HG03432 (cell line): ENCODE measurements around the gene KCNJ13.
A peak's percentile ranks its signal among the peaks of the same experiment; 100 is the strongest.

Experiments
- ATAC-seq: cut with Tn5 transposase; IDR thresholded peaks from one replicate; pipeline ENCODE4 v1.9.1; 2021; ENCODE audit warnings: mild to moderate bottlenecking, moderate library complexity; ENCODE audit not compliant: unreplicated experiment

KCNJ13 gene

GRCh38 chr2:232776435-232776834 lies at the start of gene KCNJ13:
TSS of gene KCNJ13 (minus strand) at chr2:232776565. CDS start at chr2:232771362, 5,203 bp downstream.
- no peak for ATAC-seq

GRCh38 chr2:232817756-232818155 lies 41.4 kb upstream of the KCNJ13 start:
- no peak for ATAC-seq

GRCh38 chr2:232816657-232817056 lies 40.3 kb upstream of the KCNJ13 start:
- ATAC-seq: no peak

GRCh38 chr2:232815569-232815968 lies 39.2 kb upstream of the KCNJ13 start:
- no peak for ATAC-seq

GRCh38 chr2:232810444-232810843 lies 34.1 kb upstream of the KCNJ13 start:
- ATAC-seq: no peak

GRCh38 chr2:232809349-232810124 lies 33.2 kb upstream of the KCNJ13 start:
- no peak for ATAC-seq

GRCh38 chr2:232802091-232802490 lies 25.7 kb upstream of the KCNJ13 start:
- ATAC-seq: no peak

GRCh38 chr2:232800166-232800565 lies 23.8 kb upstream of the KCNJ13 start:
- ATAC-seq: no peak

- no peak for ATAC-seq
Measured at GRCh38 chr2:232798187-232798586, 21.8 kb upstream of the KCNJ13 start.

- ATAC-seq: no peak
Measured at GRCh38 chr2:232795920-232796319, 19.6 kb upstream of the KCNJ13 start.

- ATAC-seq: no peak
Measured at GRCh38 chr2:232794981-232795380, 18.6 kb upstream of the KCNJ13 start.

- ATAC-seq: no peak
Measured at GRCh38 chr2:232793271-232793670, 16.9 kb upstream of the KCNJ13 start.

- no peak for ATAC-seq
Measured at GRCh38 chr2:232791518-232791917, 15.2 kb upstream of the KCNJ13 start.

- no peak for ATAC-seq
Measured at GRCh38 chr2:232789082-232789481, 12.7 kb upstream of the KCNJ13 start.

GRCh38 chr2:232787806-232788205 lies 11.4 kb upstream of the KCNJ13 start:
- no peak for ATAC-seq

- no peak for ATAC-seq
Measured at GRCh38 chr2:232783278-232783677, 6.9 kb upstream of the KCNJ13 start.

GRCh38 chr2:232781765-232782164 lies 5.4 kb upstream of the KCNJ13 start:
- ATAC-seq: peak; percentile 98

GRCh38 chr2:232779934-232780333 lies 3.6 kb upstream of the KCNJ13 start:
- ATAC-seq: no peak

GRCh38 chr2:232779465-232779864 lies 3.1 kb upstream of the KCNJ13 start:
- no peak for ATAC-seq

GRCh38 chr2:232777276-232777675 lies 911 bp upstream of the KCNJ13 start:
- ATAC-seq: no peak

- no peak for ATAC-seq
Measured at GRCh38 chr2:232773815-232774214, 2.5 kb downstream of the KCNJ13 start.

- ATAC-seq: peak; percentile 80
Measured at GRCh38 chr2:232772531-232772930, 3.8 kb downstream of the KCNJ13 start.

- ATAC-seq: no peak
Measured at GRCh38 chr2:232771870-232772269, 4.5 kb downstream of the KCNJ13 start.
